Measurements from ENCODE around the gene DDX54.
"Not testable (repeated sequence)": the region's sequence is repeated elsewhere in the genome, so short reads cannot be mapped to it uniquely, and the experiment has no call there.

The DDX54 gene

DNA sequence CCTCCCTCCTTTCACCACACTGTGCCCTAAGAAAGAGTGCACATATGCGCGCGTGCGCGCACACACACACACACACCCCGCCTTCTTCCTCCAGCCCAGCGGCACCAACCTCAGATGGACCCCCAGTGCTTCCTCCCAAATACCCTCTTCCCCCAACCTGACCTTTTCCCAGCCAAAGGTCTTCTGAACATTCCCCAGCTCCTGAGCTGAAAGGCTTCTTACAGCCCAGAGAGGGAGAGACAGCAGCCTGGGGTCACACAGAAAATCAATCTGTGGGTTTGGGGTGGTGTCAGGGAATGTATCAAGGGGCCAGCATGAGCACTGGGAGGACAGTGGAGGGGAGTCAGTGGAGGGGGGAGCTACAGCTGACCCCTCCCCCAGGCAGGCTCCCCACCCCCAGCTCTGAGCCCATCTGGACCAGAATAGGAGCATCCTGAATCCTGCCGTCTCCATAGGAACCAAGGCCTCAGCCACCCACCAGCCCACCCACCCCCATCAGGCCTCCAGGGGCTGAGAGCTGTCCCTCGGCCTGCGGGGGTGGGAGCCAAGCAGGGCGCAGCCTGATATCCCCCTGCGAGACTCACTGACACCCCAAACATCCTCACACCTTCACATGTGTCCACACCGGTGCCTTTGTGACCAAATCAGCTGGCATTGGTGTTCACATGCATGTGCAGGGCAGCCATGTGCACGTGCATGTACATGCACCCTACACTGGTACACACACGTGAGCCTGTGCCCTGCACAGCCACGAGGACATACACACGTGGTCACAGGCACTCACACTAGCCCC lies 55.4 kb downstream of the DDX54 start:
- DNase-seq (ENCODE audit: low read depth) = no peak
- TF ChIP-seq, protein P1, sequence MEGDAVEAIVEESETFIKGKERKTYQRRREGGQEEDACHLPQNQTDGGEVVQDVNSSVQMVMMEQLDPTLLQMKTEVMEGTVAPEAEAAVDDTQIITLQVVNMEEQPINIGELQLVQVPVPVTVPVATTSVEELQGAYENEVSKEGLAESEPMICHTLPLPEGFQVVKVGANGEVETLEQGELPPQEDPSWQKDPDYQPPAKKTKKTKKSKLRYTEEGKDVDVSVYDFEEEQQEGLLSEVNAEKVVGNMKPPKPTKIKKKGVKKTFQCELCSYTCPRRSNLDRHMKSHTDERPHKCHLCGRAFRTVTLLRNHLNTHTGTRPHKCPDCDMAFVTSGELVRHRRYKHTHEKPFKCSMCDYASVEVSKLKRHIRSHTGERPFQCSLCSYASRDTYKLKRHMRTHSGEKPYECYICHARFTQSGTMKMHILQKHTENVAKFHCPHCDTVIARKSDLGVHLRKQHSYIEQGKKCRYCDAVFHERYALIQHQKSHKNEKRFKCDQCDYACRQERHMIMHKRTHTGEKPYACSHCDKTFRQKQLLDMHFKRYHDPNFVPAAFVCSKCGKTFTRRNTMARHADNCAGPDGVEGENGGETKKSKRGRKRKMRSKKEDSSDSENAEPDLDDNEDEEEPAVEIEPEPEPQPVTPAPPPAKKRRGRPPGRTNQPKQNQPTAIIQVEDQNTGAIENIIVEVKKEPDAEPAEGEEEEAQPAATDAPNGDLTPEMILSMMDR (IDR thresholded peaks at IDR 0.05; ENCODE audit: low read depth, low read length, missing control alignments) = no peak
- in situ Hi-C loops (cut with HindIII; ENCODE audit: low sequenced_read_pairs) = no loop called here
- H3K4me3 ChIP-seq (ENCODE audit: low read depth, low read length) = no peak overlapping the region

- TF ChIP-seq, protein P1 (IDR thresholded peaks at IDR 0.05; ENCODE audit: low read depth, low read length, missing control alignments) = no peak
- in situ Hi-C loops (cut with HindIII; ENCODE audit: low sequenced_read_pairs) = no loop called here
- no peak for DNase-seq (ENCODE audit: low read depth)
- H3K4me3 ChIP-seq (ENCODE audit: low read depth, low read length) = no peak overlapping the region
Measured at GRCh38 chr12:113128802-113129663, 56.2 kb downstream of the DDX54 start.

- in situ Hi-C loops (cut with HindIII; ENCODE audit: low sequenced_read_pairs) = no loop called here
- H3K4me3 ChIP-seq (ENCODE audit: low read depth, low read length) = no peak overlapping the region
- TF ChIP-seq, protein P1 (IDR thresholded peaks at IDR 0.05; ENCODE audit: low read depth, low read length, missing control alignments) = no peak
- DNase-seq (ENCODE audit: low read depth) = no peak
Measured at GRCh38 chr12:113127791-113128199, 57.5 kb downstream of the DDX54 start.

DNA sequence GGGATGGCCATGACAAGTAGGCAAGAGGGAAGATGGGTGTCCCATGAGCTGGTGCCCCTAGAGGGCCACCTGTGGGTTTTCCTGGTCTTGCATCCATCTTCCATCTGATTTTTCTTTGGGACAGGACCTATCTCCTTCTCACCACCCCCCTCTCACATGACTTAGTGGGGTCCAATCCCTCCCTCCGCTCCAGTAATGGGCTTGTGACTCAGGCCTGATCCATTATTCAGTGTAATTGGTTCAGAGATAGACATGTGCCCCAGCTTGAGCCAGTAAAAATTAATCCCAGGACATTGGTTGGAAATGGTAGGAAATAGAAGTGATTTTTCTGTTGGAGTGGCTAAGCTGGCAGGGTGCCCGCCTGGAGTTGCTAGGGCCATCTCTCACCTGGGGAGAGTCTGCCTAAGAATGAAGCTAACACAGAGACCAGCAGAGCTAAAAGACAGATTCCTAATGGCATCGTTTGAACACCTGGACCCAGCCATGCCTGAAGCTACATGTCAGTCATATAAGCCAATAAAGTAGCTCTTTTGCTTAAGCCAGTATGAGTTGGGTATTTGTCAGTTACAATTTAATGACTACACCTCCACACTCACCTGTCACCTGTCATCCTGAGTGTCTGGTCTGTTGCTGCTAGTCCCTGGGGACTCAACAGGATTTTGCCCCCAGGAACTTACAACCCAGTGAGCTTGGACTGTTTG lies 64.5 kb downstream of the DDX54 start:
- in situ Hi-C loops (cut with HindIII; ENCODE audit: low sequenced_read_pairs) = no loop called here
- TF ChIP-seq, protein P1 (IDR thresholded peaks at IDR 0.05; ENCODE audit: low read depth, low read length, missing control alignments) = no peak
- DNase-seq (ENCODE audit: low read depth) = no peak
- no peak overlapping the region for H3K4me3 ChIP-seq (ENCODE audit: low read depth, low read length)

DNA sequence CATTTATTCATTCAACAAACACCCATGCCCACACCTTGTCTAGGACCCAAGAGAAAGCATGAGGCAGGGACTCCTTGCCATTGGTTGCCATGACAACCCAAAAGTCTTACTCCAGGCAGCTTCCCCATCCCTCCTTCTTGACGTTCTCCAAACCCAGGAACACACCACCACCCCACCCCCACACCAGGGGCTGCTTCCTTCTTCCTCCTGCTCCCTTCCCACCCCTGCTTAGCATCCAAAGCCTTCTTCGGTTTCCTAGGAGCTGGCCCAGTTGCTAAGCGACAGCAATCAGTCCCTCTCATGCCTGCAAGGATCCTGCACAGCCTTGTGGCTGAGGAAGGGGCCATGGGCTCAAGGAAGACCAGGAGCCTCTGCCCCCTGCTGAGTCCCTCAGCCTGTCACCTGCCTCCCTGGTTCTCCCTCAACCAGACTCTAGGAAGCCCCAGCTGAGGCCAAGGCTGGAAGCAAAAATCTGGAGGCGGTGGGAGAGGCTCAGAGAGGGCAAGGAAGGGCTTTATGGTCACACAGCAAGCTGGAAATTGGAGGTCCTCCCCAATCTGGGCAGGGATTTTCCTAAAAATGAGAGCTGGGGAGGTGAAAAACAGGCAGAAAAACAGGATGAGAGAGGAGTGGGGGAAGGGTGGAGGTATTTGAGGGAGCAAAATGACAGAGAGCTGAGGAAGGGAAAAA lies 65.2 kb downstream of the DDX54 start:
- no peak for DNase-seq (ENCODE audit: low read depth)
- TF ChIP-seq, protein P1 (IDR thresholded peaks at IDR 0.05; ENCODE audit: low read depth, low read length, missing control alignments) = no peak
- in situ Hi-C loops (cut with HindIII; ENCODE audit: low sequenced_read_pairs) = no loop called here
- no peak overlapping the region for H3K4me3 ChIP-seq (ENCODE audit: low read depth, low read length)

- in situ Hi-C loops (cut with HindIII; ENCODE audit: low sequenced_read_pairs) = no loop called here
Measured at GRCh38 chr12:113118142-113118541, 67.1 kb downstream of the DDX54 start.

DNA sequence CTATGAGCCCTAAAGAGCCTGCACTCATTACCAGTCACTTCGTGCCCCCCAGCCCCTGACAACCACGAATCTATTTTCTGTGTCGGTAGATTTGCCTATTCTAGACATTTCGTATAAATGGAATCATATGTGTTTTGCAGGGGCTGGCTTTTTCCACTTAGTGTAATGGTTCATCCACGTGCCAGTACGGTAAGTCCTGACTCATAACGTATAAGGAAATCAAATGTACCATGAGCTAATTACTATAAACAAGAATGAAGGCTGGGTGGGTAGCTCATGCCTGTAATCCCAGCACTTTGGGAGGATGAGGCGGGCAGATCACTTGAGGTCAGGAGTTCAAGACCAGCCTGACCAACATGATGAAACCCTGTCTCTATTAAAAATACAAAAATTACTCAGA lies 67.6 kb downstream of the DDX54 start:
- H3K4me3 ChIP-seq (ENCODE audit: low read depth, low read length); in situ Hi-C loops (cut with HindIII; ENCODE audit: low sequenced_read_pairs); DNase-seq (ENCODE audit: low read depth): not testable (repeated sequence)

More at GRCh38 chr12:113118142-113118541, 67.1 kb downstream of the DDX54 start:
- TF ChIP-seq, protein P1 (IDR thresholded peaks at IDR 0.05; ENCODE audit: low read depth, low read length, missing control alignments) = no peak
- no peak overlapping the region for H3K4me3 ChIP-seq (ENCODE audit: low read depth, low read length)
- DNase-seq (ENCODE audit: low read depth) = no peak

Data from astrocyte of the cerebellum (primary cell).